ENCODE measurements around the gene PLEKHA5.
"Not testable (repeated sequence)": the region's sequence is repeated elsewhere in the genome, so short reads cannot be mapped to it uniquely, and the experiment has no call there.

DNA sequence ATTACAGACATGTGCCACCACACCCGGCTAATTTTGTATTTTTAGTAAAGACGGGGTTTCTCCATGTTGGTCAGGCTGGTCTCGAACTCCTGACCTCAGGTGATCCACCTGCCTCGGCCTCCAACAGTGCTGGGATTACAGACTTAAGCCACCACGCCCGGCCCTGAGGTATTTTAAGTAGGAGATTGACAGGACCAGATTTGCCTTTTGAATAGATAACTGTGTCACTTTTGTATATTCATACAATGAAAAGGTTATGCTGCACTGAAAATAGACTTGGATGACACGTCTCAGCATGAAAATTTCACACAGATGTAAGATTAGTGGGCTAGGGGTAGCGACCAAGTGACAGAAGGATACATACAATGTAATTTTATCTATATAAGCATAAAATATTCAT is 263.1 kb downstream of the PLEKHA5 start:
- TF ChIP-seq, protein P1, sequence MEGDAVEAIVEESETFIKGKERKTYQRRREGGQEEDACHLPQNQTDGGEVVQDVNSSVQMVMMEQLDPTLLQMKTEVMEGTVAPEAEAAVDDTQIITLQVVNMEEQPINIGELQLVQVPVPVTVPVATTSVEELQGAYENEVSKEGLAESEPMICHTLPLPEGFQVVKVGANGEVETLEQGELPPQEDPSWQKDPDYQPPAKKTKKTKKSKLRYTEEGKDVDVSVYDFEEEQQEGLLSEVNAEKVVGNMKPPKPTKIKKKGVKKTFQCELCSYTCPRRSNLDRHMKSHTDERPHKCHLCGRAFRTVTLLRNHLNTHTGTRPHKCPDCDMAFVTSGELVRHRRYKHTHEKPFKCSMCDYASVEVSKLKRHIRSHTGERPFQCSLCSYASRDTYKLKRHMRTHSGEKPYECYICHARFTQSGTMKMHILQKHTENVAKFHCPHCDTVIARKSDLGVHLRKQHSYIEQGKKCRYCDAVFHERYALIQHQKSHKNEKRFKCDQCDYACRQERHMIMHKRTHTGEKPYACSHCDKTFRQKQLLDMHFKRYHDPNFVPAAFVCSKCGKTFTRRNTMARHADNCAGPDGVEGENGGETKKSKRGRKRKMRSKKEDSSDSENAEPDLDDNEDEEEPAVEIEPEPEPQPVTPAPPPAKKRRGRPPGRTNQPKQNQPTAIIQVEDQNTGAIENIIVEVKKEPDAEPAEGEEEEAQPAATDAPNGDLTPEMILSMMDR (conservative IDR thresholded peaks at IDR 0.05; ENCODE audit: low read depth, low read length) = not testable (repeated sequence)
- not testable (repeated sequence) for TF ChIP-seq EZH2 (IDR thresholded peaks at IDR 0.05; ENCODE audit: borderline replicate concordance, low read depth, low read length, poor library complexity, severe bottlenecking)

Data from A673 (cell line).